HL-60/S4 treated with retinoic acid at 250 ng/mL for 4 days and 3 days (cell line): ENCODE data around the gene MPPED1.

Source experiments
- in situ Hi-C: fragments of 300-500 bp; cut with MboI; formaldehyde crosslinking; loops from 2 replicates; pipeline ENCODE4 v1.7.0; 2022; ENCODE audit warnings: low sequenced_read_pairs

MPPED1 gene, protein sequence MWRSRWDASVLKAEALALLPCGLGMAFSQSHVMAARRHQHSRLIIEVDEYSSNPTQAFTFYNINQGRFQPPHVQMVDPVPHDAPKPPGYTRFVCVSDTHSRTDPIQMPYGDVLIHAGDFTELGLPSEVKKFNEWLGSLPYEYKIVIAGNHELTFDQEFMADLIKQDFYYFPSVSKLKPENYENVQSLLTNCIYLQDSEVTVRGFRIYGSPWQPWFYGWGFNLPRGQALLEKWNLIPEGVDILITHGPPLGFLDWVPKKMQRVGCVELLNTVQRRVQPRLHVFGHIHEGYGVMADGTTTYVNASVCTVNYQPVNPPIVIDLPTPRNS

DNA sequence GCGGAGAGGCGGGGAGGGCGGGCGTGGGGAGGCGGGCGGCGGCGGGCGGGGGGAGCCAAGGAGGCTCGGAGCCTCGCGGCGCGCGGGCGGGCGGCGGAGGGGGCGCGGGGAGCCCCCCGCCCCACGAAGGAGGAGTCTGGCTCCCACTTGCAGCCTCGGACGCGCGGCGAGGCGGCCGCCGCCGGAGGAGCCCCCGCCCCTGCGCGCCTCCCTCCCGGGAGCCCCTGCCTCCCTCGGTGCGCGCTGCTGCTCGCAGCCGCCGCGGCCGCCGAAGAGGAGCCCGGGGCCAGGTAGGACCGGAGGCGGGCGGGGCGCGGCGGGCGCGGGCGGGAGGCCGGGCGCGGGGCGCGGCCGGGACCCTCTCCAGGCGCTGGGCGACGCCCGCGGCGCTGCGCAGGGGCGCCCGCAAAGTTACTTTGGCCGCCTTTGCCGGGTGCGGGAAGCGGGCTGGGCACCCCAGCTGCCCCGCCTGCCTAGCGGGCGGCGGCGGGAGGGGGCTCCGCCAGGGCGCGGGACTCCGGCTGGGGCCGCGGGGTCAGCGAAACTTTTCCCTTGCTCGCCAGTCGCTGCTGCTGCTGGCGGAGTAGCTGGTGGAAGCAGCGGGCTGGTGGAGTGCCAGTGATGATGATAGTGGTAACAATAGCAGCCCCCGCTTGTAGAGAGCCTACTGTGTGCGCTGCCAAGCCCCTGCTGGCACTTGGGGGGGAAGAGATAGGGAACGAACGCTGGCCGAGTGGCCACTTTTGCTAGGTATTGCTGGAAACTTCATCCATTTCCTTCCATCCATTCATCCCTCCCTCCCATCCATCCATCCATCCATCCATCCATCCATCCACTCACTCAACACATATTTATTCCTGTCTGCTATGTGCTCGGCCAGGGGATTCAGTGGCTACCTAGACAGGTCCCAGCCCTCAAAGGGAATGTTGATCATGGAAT, at the start of gene MPPED1:
MPPED1 (plus strand) TSS at position 146 of the 939 bp plus-strand sequence. CDS start 12,972 bp downstream, outside the sequence.
- in situ Hi-C loops, result no loop called here

DNA sequence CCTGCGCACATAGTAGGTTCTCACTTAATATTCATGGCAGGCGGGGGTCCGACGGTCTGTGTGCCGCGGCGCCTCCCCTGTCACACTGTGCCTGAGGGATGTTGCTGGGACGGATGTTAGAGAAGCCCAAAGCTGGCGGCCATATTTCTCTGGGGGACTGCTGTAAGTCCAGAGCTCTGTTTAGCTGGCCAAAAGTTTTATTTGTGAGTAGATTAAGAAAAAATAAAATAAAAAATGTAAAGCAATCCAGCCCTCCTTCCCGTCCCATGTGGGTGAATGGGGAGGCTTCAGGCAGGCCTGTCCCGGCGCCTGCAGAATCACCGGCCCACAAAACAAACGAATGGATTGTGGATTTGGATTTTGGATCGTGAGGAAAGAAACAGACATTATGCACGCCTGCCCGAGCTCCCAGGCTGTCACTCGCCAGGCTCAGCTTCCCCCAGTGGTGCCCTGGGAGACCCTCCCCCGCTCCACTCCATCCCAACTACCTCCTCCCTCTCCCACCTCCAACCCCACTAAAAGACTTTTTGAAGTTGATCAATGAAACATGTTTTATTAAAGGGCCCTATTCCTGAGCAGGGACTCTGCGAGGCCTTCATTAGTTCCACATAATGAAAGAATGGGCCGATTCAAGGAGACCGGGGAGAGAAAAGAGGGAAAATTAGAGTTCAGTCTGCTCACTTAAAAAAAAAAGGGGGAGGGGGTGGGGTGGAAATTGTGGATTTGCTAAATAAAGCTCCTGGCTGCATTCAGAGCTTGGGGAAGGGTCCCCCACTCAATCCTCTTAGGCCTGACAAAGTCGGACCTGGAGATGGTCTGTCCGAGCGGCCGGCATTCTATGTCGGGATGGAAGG, 48.3 kb upstream of the MPPED1 start:
- in situ Hi-C loops, result no loop called here

DNA sequence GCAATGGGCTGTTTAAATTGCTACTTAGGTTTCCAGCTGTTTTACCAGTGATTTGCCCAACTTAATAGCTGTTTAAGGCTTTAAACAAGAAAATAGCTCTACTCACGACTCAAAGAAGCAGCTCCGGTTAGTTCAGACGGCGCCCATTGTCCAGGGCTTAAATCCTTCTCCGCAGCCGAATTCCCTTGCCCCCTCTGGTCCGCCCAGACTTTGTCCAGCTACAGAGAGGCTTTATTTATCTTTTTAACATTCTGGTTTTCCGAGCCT, 47.7 kb upstream of the MPPED1 start:
- in situ Hi-C loops, result no loop called here

DNA sequence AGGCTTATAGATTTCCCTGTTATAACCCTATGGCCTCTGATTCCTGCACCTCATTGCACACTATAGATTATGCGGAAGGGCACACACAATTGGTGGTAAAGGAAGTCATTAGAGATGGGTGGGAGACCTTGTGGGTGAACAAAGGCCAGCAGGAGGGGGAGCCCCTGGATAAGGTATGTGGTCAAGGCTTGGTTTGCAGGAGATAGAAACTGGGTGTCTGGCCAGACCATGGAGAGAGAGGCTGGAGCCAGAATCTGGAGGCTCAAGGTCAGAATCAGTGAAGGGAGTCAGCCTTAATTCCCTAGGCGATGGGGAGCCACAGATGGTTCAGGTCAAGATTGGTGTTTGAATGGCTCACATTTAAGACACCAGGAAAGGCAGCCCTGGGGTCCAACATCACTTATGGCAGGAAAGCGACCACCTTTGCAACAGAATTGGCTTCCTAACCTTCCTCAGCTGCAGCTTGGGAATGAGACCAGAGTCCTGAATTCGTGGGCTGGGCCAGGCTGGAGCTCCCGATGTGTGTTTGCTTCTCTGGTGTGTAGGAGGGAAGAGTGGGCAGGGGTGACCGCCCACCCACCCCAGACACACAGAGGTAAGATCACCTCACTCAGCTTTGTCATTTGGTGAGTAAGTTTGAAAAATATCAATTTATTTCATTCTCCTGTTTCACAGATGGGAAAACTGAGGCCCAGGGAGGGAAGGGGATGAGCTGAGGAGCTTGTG, 45.9 kb upstream of the MPPED1 start:
- in situ Hi-C loops, result no loop called here

DNA sequence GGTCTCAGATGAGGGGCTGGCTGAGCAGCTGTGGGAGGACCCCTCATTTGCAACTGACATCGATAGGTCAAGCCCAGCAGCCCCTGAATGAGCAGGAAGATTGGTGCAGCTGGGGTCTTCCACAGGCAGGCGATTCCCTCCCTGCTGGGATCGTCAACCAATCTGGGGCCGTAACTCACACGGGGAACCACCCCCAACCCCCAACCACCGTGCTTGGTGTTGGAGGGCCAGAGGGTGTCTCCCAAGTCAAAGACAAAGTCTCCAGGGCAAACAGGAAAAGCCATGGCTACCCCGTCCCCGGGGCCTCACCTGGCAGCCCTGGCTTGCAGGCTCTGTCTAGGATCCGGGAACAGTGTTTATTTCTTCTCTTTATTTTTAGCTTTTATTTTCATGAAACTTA, 41.8 kb upstream of the MPPED1 start:
- in situ Hi-C loops, result no loop called here

DNA sequence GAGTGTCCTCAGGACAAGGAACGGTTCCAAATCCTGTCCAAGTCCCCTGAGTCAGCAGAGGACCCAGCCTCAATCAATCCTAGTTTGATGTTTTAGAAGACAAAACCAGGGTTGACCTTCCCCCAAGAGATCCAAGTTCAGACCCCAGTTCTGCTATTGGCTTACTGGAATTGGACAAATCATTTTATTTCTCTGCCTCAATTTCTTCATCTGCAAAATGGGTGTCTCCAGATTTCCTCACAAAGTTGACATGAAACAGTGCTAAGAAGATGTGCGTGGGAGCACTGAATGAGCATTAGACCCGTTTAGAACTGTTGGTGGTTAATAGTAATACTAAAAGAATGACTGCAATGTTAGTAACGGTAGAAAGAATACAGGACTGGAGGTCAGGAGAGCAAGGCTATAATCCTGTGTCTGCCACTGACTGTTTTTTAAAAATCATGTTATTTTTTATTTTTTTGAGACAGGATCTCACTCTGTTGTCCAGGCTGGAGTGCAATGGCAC, 35.8 kb upstream of the MPPED1 start:
- in situ Hi-C loops, result loop anchor here (25.0 kb wide), 1 partner anchor 1261 kb away; no protein-coding TSS in a partner anchor

DNA sequence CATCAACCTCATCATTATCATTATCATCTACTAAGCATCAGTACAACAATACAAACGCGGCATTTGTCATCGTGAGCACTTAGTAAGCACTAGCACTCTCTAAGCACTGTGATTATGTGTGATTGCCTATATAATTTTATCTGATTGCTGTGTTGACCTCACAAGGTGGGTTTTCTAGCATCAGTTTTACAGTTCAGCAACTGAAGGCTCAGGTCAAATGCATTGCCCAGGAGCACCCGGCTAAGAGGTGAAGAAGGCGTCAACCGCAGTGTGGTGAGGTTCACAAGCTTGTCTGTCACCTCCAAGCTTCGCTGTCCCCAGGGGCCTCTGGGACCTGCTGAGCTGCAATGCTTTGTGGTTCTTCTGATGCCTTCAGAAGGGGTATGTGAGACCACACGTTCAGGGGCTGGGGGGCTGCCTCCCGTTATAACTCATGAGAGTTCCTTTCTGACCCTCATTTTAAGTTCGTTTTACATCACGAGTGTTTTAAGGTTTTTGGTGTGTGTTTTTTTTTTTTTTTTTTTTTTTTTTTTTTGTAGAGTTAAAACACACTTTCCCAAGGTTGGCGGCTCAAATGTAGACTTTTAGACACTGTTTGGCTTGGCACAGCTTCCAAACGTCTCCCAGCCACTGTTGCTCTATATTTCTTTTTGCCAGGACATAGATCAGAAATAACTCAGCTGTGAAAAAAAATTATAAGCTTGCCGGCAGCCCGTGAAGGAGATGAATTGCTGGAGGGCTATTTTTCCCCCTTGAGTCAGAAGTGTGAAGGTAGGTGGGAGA, 34.9 kb upstream of the MPPED1 start:
- in situ Hi-C loops, result loop anchor here (25.0 kb wide), 1 partner anchor 1260 kb away; no protein-coding TSS in a partner anchor

DNA sequence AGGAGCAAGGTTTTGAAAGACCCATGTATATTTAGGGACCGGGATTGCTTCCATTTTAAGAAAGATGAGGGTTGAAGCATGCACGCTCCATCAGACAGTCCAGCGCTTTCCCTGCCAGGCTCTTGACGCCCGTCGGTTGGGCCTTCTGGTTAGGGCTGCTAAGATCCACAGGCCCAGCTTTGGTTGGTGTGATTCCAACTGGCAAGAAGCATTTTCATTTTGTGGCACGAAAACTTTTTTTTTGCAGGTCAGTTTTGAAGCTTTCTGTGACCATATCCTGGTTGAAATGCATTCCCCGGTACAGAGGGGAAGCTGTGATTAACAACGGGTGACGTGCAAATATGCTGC, 34.3 kb upstream of the MPPED1 start:
- in situ Hi-C loops, result loop anchor here (25.0 kb wide), 1 partner anchor 1260 kb away; no protein-coding TSS in a partner anchor

DNA sequence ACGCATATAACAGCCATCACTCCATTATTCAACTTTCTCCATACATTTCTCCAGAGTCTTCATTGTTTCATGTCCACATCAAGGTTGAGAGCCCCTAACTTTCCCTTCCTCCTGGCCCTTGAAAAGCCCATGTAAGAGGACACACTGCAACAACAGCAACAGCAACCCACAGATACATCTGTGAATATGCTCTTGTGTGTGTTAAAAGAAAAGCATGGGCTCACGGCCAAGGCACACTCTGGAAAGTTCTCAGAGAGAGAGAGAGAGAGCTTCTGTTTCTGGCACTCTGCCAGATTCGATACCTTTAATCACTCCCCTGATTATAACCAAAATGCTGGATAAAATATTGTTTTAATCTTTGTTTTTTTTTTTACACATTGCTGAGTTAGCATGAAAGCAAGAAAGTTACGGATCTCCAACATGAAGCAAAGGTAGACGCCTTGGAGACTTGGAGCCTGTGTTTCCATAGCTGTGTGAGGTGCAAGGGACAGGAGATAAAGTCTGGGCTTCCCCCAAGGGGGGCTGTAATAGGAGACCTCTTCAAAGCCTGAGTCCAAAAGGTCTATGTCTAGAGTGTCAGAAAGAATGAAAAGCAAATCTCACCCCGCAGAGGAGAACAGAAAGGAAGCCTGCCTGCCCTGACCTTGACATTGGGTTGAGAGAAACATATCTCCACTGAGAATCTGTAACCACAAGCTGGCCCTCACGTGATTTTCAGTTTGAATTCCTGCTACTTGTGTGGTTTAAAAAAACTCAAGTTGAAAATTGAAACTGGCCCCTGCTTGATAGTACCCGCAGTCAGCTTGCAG, 33.7 kb upstream of the MPPED1 start:
- in situ Hi-C loops, result loop anchor here (25.0 kb wide), 1 partner anchor 1259 kb away; no protein-coding TSS in a partner anchor

DNA sequence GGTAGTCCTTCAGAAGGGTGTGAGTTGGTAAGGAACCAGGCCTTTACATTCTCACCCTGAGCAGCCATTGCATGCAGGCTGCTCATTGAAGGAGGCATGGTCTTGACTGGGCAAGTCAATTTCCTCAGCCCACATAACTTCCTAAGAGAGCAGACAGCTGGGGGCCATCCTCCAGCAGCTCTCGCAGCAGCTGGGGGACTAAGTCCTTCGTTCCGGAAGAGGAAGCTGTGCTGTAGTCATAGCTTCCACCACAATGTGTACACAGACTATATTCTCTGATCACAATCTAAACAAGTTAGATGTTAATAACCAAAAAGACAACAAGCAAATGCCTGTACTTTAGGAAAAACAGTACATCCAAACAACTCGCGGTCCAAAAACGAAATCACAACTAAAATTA, 30.1 kb upstream of the MPPED1 start:
- in situ Hi-C loops, result loop anchor here (25.0 kb wide), 1 partner anchor 1256 kb away; no protein-coding TSS in a partner anchor

DNA sequence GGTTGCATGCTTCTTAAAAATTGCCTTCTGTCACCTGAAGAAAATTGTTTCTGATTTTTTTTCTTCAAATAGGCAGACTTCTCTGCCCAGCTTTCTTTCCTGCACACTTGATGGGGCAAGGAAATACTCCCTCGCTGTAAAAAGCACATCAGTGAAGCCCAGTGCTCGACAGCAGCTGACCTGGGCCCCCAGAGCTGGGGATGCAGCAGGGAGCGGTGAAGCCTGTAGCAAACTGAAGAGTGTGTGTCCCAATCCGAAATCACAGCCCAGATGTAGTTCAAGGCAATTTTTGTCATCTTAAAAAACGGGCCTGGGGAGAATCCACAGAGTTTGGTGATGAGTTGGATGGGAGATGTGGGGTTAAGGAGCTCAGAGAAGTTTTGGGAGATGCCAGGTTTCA, 27.0 kb upstream of the MPPED1 start:
- in situ Hi-C loops, result loop anchor here (25.0 kb wide), 1 partner anchor 1252 kb away; no protein-coding TSS in a partner anchor

DNA sequence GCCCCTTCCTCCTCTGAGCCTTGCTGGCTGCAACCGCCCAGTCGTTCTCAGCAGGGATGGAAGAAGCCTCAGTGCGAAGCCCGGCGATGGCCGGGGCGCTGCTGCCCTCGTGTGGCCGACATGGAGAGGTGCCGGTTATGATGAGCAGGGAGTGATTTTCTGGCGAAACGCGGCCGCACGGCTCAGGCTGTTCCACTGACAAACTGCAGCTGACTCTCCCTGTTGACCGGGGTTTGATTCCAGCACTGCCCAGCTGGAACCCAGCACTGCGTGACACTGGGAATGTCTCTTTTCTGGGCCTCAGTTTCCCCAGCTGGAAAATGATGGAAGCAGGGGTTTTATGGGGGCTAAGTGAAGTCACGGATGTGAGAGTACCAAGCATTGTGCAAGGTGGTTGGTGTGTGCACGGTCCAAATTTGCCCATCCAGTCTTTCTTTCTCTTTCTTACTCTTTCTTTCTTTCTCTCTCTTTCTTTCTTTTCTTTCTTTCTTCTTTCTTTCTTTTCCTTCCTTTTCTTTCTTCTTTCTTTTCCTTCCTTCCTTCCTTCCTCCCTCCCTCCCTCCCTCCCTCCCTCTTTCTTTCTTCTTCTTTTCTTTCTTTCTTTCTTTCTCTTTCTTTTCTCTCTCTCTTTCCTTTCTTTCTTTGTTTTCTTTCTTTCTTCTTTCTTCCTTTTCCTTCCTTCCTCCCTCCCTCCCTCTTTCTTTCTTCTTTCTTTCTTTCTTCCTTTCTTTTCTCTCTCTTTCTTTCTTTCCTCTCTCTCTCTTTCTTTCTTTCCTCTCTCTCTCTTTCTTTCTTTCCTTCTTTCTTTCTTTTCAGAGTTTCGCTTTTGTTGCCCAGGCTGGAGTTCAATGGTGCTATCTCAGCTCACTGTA, 25.8 kb upstream of the MPPED1 start:
- in situ Hi-C loops, result loop anchor here (25.0 kb wide), 1 partner anchor 1251 kb away; no protein-coding TSS in a partner anchor

DNA sequence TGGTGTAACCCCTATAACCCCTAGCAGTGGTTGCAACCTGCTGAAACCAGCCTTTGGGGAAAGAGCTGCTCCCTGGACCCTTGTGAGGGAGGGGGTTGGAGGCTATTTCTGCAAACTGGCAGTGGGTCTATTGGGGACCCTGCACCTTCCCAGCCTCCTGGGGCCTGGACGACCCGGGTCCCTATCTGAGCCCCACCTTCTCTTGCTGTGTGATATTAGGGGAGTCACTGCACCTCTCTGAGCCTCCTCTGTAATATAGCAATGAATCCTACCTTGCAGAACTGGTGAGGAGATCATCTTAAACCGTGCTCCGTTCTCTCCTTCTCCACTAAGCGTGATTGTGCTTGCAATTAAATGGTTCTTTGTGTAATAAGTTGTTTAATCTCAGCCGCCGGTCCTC, 24.0 kb upstream of the MPPED1 start:
- in situ Hi-C loops, result loop anchor here (25.0 kb wide), 1 partner anchor 1249 kb away; no protein-coding TSS in a partner anchor

DNA sequence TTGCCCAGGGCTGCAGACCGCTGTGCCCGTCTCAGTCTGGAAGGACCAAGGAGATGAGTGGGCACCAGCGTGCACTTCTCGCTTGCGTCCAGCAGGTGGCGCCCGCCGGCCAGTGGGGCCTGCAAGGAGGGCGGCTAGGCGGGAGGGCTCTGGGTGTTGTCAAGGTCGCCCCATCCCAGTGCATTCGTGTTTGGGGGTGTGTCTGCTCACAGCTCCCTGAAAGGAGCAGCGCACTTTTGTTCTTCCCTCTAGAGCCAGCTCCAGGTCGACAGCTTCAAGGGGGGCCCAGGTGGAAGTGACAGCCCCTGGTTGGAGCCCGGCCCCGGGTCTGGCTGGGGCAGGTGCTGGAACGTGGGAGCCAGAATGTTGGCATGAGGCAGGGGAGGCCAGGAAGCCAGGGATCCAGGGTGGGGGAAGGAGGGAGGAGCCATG, 23.4 kb upstream of the MPPED1 start:
- in situ Hi-C loops, result loop anchor here (25.0 kb wide), 1 partner anchor 1249 kb away; no protein-coding TSS in a partner anchor

DNA sequence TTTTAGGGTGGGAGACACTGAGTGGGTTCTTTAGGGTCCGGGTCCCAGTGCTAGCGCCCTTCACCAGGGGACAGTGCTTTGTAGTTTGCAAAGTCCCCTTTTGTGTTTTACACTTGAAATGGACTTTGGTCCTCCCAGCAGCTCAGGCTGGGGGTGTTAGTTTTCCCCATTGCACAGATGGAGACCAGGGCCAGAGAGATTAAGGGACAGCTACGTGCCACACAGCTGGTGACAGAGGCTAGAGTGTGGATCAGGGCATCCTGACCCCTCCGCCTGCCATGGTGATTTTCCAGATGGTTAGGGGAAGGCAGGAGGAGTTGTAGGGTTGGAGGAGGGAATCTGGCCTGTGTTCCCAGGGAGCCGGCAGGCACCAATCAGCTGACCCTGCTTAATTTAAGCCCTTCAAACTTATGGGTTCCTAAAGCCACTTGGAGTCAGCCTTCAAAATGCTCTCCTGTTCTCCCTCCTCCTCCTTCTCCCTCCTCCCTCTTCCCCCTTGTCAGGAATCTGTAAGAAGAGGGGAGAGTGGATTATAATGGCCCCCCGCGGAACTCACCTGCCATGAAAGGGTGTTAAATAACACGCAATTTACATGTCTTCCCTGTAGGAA, 22.5 kb upstream of the MPPED1 start:
- in situ Hi-C loops, result loop anchor here (25.0 kb wide), 1 partner anchor 1248 kb away; no protein-coding TSS in a partner anchor

DNA sequence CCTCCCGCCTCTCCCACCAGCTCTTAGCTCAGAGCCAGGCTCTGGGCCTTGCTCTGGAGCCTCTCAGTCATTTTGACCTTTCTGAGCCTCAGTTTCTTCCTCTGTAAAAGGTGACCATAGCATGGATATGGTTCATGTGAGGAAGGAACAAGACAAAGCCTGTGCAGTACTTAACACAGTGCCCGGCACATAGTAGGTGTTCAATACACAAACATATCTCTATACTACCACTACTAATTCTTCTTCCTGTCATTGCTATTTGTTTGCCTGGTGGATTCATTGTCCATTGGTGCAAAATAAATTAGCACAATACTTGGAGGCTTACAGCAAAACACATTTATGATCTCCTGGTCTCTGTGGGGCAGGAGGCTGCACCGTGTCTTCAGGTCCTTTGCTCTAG, 21.6 kb upstream of the MPPED1 start:
- in situ Hi-C loops, result loop anchor here (25.0 kb wide), 1 partner anchor 1247 kb away; no protein-coding TSS in a partner anchor

DNA sequence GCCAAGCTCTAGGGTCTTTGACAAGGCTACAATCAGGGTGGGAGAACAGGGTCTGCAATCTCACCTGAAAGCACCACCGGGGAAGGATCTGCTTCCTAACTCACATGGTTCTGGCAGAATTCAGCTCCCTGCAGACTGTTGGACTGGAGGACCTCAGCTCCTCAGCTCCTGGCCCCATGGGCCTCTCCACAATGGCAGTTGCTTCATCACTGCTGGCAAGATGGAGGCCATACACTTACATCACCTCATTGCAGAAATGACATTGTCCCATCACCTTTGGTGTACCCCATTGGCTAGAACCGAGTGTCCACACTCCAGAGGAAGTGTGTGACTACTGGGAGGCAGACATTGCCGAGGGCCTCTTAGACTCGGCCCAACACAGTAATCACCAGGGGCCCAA, 20.9 kb upstream of the MPPED1 start:
- in situ Hi-C loops, result loop anchor here (25.0 kb wide), 1 partner anchor 1246 kb away; no protein-coding TSS in a partner anchor
